ENCODE results near the gene CD151. TPM values are rescaled to one million over a fixed set of nuclear protein-coding genes. Genes with fewer than 3 reads are reported as not detected.

Gene CD151
- total RNA-seq, 1 donor from 2014 or later = 401 TPM

DNA sequence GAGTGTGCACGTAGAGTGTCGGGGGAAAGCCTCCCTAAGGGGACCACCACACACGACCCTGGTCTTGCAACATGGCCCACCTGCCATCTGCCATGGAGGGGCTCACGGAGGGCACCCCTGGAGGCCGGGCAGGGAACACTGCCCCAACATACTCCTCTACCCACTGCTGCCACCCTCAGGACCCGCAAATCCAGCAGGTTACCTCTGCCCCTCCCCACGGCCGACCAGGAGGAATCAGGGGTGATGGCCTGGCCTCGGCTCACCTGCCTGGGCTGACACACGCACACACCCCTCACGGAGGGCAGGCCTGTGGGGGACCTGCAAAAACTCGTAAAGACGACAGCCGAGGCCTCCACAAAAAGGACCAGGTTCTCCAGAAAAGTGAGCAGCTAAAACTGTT lies 47.7 kb downstream of the CD151 start:
- intact Hi-C loops (cut with micrococcal nuclease) = no loop called here
- no peak for ATAC-seq
- no peak for DNase-seq

DNA sequence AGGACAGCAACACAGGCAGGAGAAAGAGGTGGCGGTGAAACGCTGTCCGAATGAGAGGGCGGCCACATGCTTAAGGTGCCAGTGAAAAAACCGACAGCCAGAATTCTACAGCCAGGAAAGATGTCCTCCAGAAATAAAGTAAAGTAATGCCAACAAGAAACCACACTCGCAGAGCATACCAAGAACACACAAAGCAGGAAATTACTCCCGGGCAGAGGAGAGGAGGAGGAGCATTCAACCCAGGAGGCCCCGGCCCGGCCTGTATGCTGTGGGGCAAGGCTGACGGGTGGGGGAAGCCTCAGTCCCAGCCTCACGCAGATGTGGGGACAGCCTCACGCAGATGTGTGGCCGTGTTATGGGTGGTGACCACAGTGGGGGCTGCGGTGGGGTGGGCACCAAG lies 49.8 kb downstream of the CD151 start:
- ATAC-seq = no peak
- intact Hi-C loops (cut with micrococcal nuclease) = no loop called here
- DNase-seq = no peak

- ATAC-seq = no peak
- DNase-seq = no peak
- intact Hi-C loops (cut with micrococcal nuclease) = no loop called here
These were observed 50.8 kb downstream of the CD151 start for GRCh38 chr11:883527-883926.

DNA sequence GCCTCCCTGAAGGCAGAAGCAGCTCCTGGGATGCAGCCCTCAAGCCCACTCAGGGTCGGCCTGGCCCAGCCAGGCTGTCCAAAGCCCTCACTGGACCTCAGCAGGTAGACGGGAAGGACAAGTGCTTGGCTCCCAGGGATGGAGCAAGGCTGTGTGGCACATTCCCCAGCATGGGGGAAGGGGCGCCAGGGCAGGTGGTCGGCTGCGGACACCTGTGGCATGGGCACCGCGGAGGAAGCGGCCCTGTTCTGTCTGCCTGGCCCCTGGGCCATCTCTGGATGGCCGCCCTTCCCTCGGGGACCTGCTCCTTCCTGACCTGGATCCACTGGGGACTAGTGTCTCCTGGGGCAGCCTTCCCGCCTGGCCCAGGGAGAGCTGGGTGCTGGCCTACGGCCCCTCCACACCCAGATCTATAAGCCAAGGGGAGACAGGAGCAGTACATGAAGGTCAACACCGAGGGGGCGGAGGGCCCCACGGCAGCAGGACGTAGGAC lies 51.9 kb downstream of the CD151 start:
- DNase-seq (no peak), ATAC-seq (no peak)
- intact Hi-C loops (cut with micrococcal nuclease) = no loop called here

DNA sequence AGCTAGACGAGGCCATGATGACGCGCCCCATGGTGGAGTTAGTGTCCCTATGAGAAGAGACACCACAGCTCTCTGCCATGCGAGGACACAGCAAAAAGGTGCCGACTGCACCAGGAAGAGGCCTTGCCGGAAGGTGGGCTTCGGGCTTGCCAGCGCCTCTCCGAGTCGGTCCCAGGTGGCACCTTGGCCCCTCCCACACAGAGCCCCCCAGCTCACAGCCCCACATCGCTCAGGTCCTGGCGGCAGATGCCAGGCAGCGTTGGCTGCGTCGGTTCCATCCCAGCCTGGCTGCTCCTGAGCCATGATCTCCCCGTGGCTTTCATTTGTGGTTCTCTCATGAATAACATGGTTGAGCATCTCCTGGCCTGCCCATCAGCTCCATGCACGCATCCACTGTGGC lies 53.8 kb downstream of the CD151 start:
- DNase-seq (no peak), ATAC-seq (no peak)
- intact Hi-C loops (cut with micrococcal nuclease) = no loop called here

- intact Hi-C loops (cut with micrococcal nuclease) = no loop called here
- DNase-seq (no peak), ATAC-seq (no peak)
These were observed 54.8 kb downstream of the CD151 start for GRCh38 chr11:887589-887988.

Other genes with a start within 250 kb of the CD151 start
- 14.4 TPM for gene IRF7, start 217.0 kb upstream of the CD151 start, total RNA-seq
- not detected for gene CDHR5, start 208.0 kb upstream of the CD151 start, total RNA-seq
- gene SCT, start 205.8 kb upstream of the CD151 start, total RNA-seq = not detected
- gene DRD4, start 195.7 kb upstream of the CD151 start, total RNA-seq = not detected
- 15.9 TPM for gene DEAF1, start 137.7 kb upstream of the CD151 start, total RNA-seq
- gene TMEM80, start 137.1 kb upstream of the CD151 start, total RNA-seq = 9.0 TPM
- gene EPS8L2, start 126.7 kb upstream of the CD151 start, total RNA-seq = 3.3 TPM
- gene TALDO1, start 85.5 kb upstream of the CD151 start, total RNA-seq = 103 TPM
- gene GATD1, start 55.5 kb upstream of the CD151 start, total RNA-seq = 23.1 TPM
- not detected for gene CEND1, start 42.9 kb upstream of the CD151 start, total RNA-seq
- 3.5 TPM for gene SLC25A22, start 34.7 kb upstream of the CD151 start, total RNA-seq
- 8.5 TPM for gene PIDD1, start 27.7 kb upstream of the CD151 start, total RNA-seq
- 942 TPM for gene RPLP2, start 23.0 kb upstream of the CD151 start, total RNA-seq
- gene PNPLA2, start 14.0 kb upstream of the CD151 start, total RNA-seq = 321 TPM
- 31.0 TPM for gene CRACR2B, start 5.0 kb upstream of the CD151 start, total RNA-seq
- gene POLR2L, start 9.6 kb downstream of the CD151 start, total RNA-seq = 266 TPM
- 40.5 TPM for gene TSPAN4, start 9.9 kb downstream of the CD151 start, total RNA-seq
- 53.0 TPM for gene CHID1, start 77.9 kb downstream of the CD151 start, total RNA-seq
- 42.6 TPM for gene AP2A2, start 92.9 kb downstream of the CD151 start, total RNA-seq
- gene MUC6, start 203.8 kb downstream of the CD151 start, total RNA-seq = not detected
- gene MUC2, start 241.9 kb downstream of the CD151 start, total RNA-seq = not detected